ENCODE measurements around the gene OVAAL.

GRCh38 chr1:180614730-180615129, 56.0 kb downstream of the OVAAL start:
- TF ChIP-seq CTCF (conservative IDR thresholded peaks at IDR 0.05) (no peak), EZH2 (IDR thresholded peaks at IDR 0.05; ENCODE audit: low read depth) (no peak)
